Activated gamma-delta T cell (primary cell): ENCODE measurements around the gene MGAT5.

Source experiments
- DNase-seq: peaks from one replicate; lab custom pipeline; 2025; lab: John Stamatoyannopoulos, UW

Gene MGAT5

GRCh38 chr2:134304394-134305108, 50.7 kb downstream of the MGAT5 start:
- no peak for DNase-seq

GRCh38 chr2:134305109-134305491, 51.2 kb downstream of the MGAT5 start:
- DNase-seq = no peak

- DNase-seq = no peak
Measured at GRCh38 chr2:134306521-134306920, 52.6 kb downstream of the MGAT5 start.

GRCh38 chr2:134307334-134307733, 53.5 kb downstream of the MGAT5 start:
- no peak for DNase-seq

GRCh38 chr2:134308474-134309385, 54.9 kb downstream of the MGAT5 start:
- no peak for DNase-seq

GRCh38 chr2:134310107-134311079, 56.5 kb downstream of the MGAT5 start:
- DNase-seq = no peak

GRCh38 chr2:134312482-134312881, 58.6 kb downstream of the MGAT5 start:
- DNase-seq = no peak

- DNase-seq = no peak
Measured at GRCh38 chr2:134314202-134314601, 60.3 kb downstream of the MGAT5 start.

GRCh38 chr2:134314681-134315368, 61.0 kb downstream of the MGAT5 start:
- no peak for DNase-seq

- DNase-seq = no peak
Measured at GRCh38 chr2:134315471-134315870, 61.6 kb downstream of the MGAT5 start.

GRCh38 chr2:134319596-134320254, 65.9 kb downstream of the MGAT5 start:
- DNase-seq = no peak

GRCh38 chr2:134320930-134321329, 67.1 kb downstream of the MGAT5 start:
- no peak for DNase-seq

GRCh38 chr2:134323777-134324176, 69.9 kb downstream of the MGAT5 start:
- no peak for DNase-seq

- DNase-seq = no peak
Measured at GRCh38 chr2:134324430-134324829, 70.6 kb downstream of the MGAT5 start.

GRCh38 chr2:134324947-134325346, 71.1 kb downstream of the MGAT5 start:
- no peak for DNase-seq

- DNase-seq = no peak
Measured at GRCh38 chr2:134325696-134326095, 71.8 kb downstream of the MGAT5 start.

GRCh38 chr2:134327367-134327766, 73.5 kb downstream of the MGAT5 start:
- DNase-seq = no peak

- DNase-seq = no peak
Measured at GRCh38 chr2:134331081-134331480, 77.2 kb downstream of the MGAT5 start.

GRCh38 chr2:134333646-134334189, 79.8 kb downstream of the MGAT5 start:
- no peak for DNase-seq

GRCh38 chr2:134334542-134335353, 80.9 kb downstream of the MGAT5 start:
- no peak for DNase-seq
